Measurements from ENCODE around the gene TAS1R3.

Gene TAS1R3

DNA sequence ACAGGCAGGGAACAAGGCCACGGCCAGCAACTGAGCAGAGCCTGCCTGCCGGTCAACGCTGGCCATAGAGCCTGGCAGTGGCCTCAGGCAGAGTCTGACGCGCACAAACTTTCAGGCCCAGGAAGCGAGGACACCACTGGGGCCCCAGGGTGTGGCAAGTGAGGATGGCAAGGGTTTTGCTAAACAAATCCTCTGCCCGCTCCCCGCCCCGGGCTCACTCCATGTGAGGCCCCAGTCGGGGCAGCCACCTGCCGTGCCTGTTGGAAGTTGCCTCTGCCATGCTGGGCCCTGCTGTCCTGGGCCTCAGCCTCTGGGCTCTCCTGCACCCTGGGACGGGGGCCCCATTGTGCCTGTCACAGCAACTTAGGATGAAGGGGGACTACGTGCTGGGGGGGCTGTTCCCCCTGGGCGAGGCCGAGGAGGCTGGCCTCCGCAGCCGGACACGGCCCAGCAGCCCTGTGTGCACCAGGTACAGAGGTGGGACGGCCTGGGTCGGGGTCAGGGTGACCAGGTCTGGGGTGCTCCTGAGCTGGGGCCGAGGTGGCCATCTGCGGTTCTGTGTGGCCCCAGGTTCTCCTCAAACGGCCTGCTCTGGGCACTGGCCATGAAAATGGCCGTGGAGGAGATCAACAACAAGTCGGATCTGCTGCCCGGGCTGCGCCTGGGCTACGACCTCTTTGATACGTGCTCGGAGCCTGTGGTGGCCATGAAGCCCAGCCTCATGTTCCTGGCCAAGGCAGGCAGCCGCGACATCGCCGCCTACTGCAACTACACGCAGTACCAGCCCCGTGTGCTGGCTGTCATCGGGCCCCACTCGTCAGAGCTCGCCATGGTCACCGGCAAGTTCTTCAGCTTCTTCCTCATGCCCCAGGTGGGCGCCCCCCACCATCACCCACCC, at the start of gene TAS1R3:
TSS of gene TAS1R3 (plus strand) at position 213 of the 898 bp plus-strand sequence. CDS start at position 279, 66 bp downstream.
- no peak for DNase-seq (ENCODE audit: low read depth)

DNA sequence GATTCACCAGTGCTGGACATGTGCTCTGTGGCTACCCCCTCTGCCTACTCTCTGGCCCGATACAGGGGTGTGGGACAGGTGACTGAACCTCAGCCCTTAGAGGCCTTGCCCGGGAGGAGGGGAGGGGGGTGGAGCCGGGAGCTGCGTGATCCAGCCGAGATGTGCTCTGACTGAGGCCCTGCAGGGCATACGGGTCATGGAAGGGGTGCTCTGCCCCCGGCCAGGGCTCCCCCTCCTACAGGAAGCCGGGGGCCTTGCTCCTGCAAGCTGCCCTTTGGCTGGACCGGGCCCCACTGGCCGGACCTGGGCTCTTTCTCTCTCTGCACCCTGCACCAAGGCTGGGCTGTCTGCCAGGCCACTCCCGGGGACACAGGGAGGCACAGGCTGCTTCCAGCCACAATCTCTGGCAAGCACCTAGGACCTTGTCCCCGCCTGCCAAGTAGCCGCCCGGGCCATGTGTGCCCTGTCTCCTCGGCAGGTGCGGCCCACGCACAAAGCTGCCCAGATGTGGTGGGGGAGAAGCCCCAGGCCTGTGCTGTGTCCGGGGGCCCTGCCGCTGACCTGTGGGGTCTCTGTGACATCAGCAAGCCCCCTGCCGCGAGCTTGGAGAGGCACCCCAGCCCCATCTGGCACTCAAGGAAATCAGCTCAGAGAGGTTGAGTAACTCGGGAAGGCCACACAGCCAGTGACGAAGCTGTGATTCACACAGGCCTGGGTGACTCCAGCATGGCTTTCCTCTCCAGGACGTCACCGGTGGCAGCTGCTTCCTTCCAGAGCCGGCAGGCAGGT, 49.4 kb upstream of the TAS1R3 start:
- no peak for DNase-seq (ENCODE audit: low read depth)

- no peak for DNase-seq (ENCODE audit: low read depth)
Observed at GRCh38 chr1:1282998-1283397, 48.1 kb upstream of the TAS1R3 start.

DNA sequence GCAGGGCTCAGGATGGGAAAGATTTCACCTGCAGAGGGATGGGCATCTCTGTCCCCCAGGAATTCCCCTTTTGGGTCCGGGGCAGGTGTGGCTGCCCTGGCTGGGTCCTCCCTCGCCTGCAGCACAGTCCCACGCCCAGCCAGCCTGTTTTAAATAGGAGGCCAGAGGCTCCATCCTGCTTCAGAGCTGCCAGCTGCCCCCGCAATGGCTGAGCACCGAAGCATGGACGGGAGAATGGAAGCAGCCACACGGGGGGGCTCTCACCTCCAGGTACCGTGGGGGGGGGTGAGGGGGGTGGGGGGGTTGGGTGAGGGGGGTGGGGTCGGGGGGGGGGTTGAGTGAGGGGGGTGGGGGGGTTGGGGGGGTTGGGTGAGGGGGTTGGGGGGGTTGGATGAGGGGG, 47.3 kb upstream of the TAS1R3 start:
- DNase-seq (ENCODE audit: low read depth), result no peak

DNA sequence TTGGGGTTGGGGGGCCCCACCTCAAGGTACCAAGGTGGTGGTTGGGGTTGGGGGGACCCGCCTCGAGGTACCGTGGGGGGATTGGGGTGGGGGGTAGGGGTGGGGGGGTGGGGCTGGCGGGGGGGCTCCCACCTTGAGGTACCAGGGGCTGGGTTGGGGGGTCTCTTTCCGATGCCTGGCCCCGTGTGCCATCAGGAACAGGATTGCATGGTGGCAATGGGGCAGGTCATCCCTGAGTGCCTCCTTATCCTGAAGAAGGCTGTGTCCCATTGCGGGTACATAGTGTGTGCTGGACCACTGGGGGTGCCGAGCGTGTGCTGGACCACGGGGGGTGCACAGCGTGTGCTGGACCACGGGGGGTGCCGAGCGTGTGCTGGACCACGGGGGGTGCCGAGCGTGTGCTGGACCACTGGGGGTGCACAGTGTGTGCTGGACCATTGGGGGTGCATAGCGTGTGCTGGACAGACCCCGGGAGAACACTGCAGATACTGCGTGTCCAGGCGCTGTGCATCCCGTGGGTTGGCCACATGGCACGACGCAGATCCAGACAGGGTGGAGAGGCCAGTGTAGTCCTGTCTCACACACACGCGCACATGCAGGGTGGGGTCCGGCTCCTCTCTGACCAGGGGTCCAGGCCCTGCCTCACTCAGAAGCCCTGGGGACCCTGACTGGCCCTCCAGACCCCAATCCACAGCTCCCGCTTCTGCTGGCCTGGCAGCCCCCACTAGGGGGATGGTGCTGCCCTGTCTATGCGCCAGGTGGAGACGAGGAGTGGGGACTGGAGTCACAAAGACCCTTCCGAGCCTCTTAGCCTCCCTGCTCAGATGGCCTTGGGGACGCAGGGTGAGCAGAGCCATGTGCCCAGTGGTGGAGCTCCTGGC, 46.6 kb upstream of the TAS1R3 start:
- DNase-seq (ENCODE audit: low read depth), result no peak

DNA sequence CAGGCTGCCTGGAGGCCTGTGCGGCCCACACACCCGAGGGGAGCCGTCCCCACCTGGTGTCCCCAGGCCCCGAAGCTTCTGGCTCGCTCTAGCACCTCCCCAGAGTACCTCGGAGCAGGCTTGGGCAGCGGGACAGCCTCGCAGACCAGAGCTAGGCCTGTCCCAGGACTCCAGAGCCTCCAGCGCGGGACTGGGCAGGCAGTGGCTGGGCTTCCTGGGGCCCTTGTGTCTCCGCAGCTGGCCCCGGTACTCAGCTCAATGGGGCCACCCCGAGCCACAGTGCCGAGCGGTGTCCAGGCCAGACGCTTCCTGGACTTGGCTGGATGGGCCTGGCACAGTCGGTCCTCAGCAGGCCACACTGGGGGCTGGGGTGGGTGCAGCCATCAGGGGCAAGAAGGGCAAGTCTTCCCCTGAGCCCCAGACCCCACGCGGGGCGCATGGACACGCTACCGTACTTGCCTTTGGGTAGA, 45.9 kb upstream of the TAS1R3 start:
- DNase-seq (ENCODE audit: low read depth), result no peak

DNA sequence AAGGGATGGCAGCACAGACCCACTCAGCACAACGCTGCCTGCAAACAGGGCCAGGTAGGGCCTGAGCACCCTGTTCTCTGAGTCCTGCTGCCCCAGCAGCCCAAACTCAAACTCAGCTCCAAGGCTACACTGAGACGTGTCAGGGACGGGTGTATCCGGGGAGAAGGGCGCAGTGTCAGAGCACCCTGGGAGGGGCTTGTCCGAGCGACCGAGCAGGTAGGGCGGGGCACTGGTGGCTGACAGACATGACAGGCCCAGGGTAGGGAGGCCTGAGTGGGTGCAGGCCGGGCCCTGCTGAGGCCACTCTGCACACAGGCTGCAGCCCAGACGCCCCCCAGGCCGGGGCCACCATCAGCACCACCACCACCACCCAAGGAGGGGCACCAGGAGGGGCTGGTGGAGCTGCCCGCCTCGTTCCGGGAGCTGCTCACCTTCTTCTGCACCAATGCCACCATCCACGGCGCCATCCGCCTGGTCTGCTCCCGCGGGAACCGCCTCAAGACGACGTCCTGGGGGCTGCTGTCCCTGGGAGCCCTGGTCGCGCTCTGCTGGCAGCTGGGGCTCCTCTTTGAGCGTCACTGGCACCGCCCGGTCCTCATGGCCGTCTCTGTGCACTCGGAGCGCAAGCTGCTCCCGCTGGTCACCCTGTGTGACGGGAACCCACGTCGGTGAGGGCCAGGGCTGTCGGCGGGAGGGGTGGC, 45.3 kb upstream of the TAS1R3 start:
- DNase-seq (ENCODE audit: low read depth), result no peak

- DNase-seq (ENCODE audit: low read depth), result no peak
Observed at GRCh38 chr1:1286313-1287261, 44.5 kb upstream of the TAS1R3 start.

GRCh38 chr1:1287288-1288110, 43.6 kb upstream of the TAS1R3 start:
- no peak for DNase-seq (ENCODE audit: low read depth)

GRCh38 chr1:1290238-1290731, 40.8 kb upstream of the TAS1R3 start:
- no peak for DNase-seq (ENCODE audit: low read depth)

DNA sequence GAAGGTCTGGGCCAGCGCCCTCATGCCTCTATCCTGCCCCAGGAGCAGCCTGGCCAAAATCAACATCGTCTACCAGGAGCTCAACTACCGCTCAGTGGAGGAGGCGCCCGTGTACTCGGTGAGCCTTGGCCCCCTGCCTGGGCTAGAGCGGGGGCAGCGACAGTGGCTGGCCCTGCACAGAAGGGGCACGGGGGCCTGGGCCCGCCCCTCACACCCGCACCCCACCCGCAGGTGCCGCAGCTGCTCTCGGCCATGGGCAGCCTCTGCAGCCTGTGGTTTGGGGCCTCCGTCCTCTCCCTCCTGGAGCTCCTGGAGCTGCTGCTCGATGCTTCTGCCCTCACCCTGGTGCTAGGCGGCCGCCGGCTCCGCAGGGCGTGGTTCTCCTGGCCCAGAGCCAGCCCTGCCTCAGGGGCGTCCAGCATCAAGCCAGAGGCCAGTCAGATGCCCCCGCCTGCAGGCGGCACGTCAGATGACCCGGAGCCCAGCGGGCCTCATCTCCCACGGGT, 40.0 kb upstream of the TAS1R3 start:
- no peak for DNase-seq (ENCODE audit: low read depth)

DNA sequence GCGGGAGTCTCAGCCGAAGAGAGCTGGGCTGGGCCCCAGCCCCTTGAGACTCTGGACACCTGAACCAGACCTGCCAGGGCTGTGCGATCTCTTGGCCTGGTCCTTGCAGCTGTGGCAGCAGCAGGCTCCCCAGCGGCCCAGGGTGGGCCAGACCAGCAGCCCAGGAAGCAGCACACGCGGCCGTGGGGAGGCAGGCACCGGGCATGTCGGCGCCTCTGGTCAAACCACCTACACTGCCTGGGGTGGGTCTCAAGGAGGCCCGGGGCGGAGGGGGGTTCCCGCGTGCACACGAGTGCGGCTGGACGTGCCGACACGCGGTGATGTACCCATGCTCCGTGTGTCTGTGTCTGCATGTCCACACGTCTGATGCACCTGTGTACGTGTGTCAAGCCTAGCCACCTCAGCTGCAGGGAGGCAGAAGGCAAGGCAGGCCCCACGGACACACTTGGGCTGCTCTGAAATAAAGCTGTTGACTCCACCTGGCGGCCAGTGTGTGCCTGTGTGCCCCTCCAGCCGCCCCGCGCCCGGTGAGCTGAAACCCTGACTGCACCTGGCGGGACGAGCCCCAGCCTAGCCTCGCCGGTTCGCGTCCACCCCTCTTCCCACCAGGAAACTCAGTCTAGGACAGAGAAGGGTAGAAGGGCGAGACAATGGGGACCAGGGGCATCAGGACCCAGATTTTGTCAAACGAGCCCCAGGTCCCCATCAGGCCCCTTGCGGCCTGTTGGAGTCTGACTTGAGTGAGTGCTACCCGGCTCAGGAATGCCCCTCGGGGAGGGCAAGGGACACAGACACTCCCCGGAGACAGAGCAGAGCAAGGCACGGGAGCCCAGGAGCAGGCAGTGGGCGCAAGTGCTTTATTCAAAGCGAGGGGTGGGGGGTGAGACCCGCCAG, 39.3 kb upstream of the TAS1R3 start:
- DNase-seq (ENCODE audit: low read depth), result peak; percentile 55

GRCh38 chr1:1292442-1292779, 38.7 kb upstream of the TAS1R3 start:
- no peak for DNase-seq (ENCODE audit: low read depth)

DNA sequence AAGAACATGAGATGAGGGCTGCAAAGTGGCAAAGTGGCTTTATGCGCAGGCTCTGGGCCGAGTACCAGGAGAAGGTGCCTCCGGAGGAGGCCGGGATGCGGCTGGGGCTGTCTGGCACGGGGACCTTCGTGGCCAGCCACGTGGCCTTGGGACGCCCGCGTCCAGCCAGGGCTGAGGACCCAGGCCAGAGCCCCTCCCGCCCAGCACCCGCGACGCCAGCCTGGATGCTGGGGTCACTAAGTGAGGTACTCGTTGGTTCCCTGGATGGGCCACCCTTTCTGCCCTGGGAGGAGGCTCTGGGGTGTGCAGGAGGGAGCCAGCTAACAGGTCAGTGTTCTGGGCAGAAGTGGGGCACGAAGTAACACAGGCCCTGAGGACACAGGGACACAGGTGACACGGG, 38.2 kb upstream of the TAS1R3 start:
- no peak for DNase-seq (ENCODE audit: low read depth)

DNA sequence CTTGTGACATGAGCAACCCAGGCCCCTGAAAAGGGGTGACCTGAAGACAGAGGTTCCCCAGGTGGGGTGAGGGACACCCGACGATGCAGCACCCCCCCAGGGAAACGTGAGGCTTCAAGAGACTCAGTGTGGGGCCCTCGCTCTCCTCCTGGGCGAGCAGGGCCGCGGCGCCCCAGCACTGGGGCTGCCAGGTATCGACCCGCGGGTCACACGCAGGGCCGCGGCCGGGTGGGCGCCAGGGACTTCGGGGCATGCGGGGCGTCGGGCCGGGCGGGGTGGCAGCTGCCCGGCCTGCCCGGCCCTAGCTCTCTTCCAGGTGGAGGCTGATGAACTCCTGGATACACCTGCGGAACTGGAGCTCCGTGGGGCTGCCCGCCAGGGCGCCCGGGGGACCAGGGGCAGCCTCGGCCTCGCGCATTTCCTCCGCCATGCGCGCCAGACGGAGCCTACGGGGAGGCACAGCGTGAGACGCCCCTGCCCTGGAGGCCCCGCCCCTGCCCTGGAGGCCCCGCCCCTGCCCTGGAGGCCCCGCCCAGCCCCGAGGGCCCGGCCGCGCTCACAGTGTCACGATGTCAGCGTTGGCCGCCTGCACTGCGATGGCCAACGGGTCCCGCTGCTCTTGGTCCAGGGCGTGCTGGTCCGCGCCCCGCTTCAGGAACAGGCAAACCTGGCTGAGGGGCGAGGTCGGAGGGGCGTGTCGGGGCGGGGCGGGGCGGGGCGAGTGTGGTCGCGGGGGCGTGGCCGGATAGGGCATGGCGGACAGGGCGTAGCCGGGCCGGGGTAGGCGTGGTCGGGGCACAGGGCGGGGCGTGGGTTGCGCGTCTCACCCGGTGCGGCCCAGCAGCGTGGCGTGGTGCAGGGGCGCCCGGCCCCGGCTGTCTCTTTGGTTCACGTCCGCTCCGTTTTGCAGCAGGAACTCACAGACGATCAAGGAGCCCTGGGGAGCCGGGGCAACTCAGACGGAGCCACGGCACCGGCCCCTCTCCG, 37.5 kb upstream of the TAS1R3 start:
- no peak for DNase-seq (ENCODE audit: low read depth)

DNA sequence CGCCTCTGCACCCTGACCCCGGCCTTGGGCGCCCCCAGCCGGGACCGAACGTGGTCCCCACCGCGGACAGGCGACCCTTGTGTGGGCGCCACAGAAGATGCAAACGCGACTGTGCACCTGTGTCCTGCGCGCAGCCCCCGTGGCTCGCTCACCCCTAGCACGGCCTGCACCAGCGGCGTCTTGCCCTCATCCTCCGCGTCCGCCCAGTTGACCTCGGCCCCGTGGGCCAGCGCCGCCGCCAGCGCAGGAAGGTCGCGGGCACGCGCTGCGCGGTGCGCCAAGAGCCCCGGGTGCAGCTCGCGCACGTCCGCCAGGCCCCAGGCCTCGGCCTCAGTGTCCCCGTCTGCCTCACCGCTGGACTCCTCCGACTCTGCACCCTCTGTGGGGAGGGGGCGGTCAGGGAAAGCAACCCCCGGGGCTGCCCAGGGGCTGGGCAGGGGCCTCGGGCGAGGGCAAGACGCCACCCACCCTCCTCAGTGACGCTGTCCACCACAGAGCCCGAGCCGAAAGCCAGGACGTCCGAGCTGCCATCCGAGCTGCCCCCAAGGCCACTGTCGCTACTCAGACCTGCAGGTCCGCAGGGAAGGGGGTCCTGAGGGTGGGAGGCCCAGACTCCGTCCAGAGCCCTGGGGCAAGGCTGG, 36.7 kb upstream of the TAS1R3 start:
- no peak for DNase-seq (ENCODE audit: low read depth)

All from activated T-cell treated with anti-CD3 and anti-CD28 coated beads for 48 hours (primary cell).